Measurements from ENCODE around the gene S100A2. TPM values are rescaled to one million over a fixed set of nuclear protein-coding genes. Genes with fewer than 3 reads are reported as not detected.

S100A2 gene
- total and polyA plus RNA-seq, 3 donors from 2014 or later, result 1.9 to 9.6 (median 1.9) TPM

GRCh38 chr1:153515504-153516394 lies 49.9 kb downstream of the S100A2 start:
- Histone ChIP-seq H3K9me3 (no peaks in the 10 kb centered on the region), H3K4me1 (peaks cover 7% of the 10 kb centered on the region), H3K36me3 (ENCODE audit: low read depth, missing control alignments) (no peaks in the 10 kb centered on the region), H3K4me3 (no peak overlapping the region), H3K27me3 (no peaks in the 10 kb centered on the region), H3K27ac (no peak overlapping the region)
- WGBS, 2 donors, result 79 to 81% methylated on average over 7 to 8 of the region's 8 CpGs
- intact Hi-C loops (cut with DNase I; ENCODE audit: low total_unique reads), result no loop called here
- DNase-seq, result no peak
- TF ChIP-seq CTCF (IDR thresholded peaks at IDR 0.05) (no peak), POLR2A (IDR thresholded peaks at IDR 0.05) (no peak)

GRCh38 chr1:153513666-153514065 lies 52.0 kb downstream of the S100A2 start:
- no peak for DNase-seq

GRCh38 chr1:153513023-153513422 lies 52.6 kb downstream of the S100A2 start:
- peaks cover 8% of the 10 kb centered on the region for H3K4me1 ChIP-seq
- DNase-seq, result no peak
- H3K36me3 ChIP-seq (ENCODE audit: low read depth, missing control alignments), result no peaks in the 10 kb centered on the region
- intact Hi-C loops (cut with DNase I; ENCODE audit: low total_unique reads), result loop anchor here (5.0 kb wide), 1 partner anchor 59 kb away; no protein-coding TSS in a partner anchor
- no peak overlapping the region for H3K4me3 ChIP-seq
- 64 to 80% methylated on average over 2 to 3 of the region's 3 CpGs for WGBS, 2 donors
- no peak overlapping the region for H3K27ac ChIP-seq
- TF ChIP-seq CTCF (IDR thresholded peaks at IDR 0.05), result no peak
- TF ChIP-seq POLR2A (IDR thresholded peaks at IDR 0.05), result no peak
- no peaks in the 10 kb centered on the region for H3K9me3 ChIP-seq
- no peaks in the 10 kb centered on the region for H3K27me3 ChIP-seq

More at GRCh38 chr1:153513666-153514065, 52.0 kb downstream of the S100A2 start:
- WGBS, 2 donors, result 92 to 98% methylated on average over 7 of the region's 7 CpGs
- Histone ChIP-seq H3K4me1 (peaks cover 8% of the 10 kb centered on the region), H3K9me3 (no peaks in the 10 kb centered on the region), H3K27me3 (no peaks in the 10 kb centered on the region), H3K4me3 (no peak overlapping the region), H3K27ac (no peak overlapping the region), H3K36me3 (ENCODE audit: low read depth, missing control alignments) (no peaks in the 10 kb centered on the region)
- TF ChIP-seq CTCF (IDR thresholded peaks at IDR 0.05), result no peak
- TF ChIP-seq POLR2A (IDR thresholded peaks at IDR 0.05), result no peak
- intact Hi-C loops (cut with DNase I; ENCODE audit: low total_unique reads), result loop anchor here (5.0 kb wide), 1 partner anchor 59 kb away; no protein-coding TSS in a partner anchor

Other genes starting within 250 kb of the S100A2 start
- gene PGLYRP4, start 217.0 kb downstream of the S100A2 start, total RNA-seq, result under 1 TPM in 1 of 2 donors, not detected in 1; 0.12 TPM
- gene PGLYRP4, start 217.0 kb downstream of the S100A2 start, polyA plus RNA-seq (ENCODE audit: insufficient read depth, low read depth, low replicate concordance), result 0.17 TPM
- gene S100A9, start 208.0 kb downstream of the S100A2 start, total RNA-seq, result 10 to 100 TPM in 1 of 2 donors, 1 to 10 TPM in 1; 4.6 to 10.7 TPM
- 36.6 TPM for gene S100A9, start 208.0 kb downstream of the S100A2 start, polyA plus RNA-seq (ENCODE audit: insufficient read depth, low read depth, low replicate concordance)
- gene S100A12, start 190.2 kb downstream of the S100A2 start, total RNA-seq, result not detected
- gene S100A12, start 190.2 kb downstream of the S100A2 start, polyA plus RNA-seq (ENCODE audit: insufficient read depth, low read depth, low replicate concordance), result not detected
- gene S100A8, start 174.8 kb downstream of the S100A2 start, total RNA-seq, result 1 to 10 TPM; 1.3 to 3.0 TPM
- gene S100A8, start 174.8 kb downstream of the S100A2 start, polyA plus RNA-seq (ENCODE audit: insufficient read depth, low read depth, low replicate concordance), result 20.3 TPM
- not detected for gene S100A7A, start 149.3 kb downstream of the S100A2 start, total RNA-seq
- gene S100A7A, start 149.3 kb downstream of the S100A2 start, polyA plus RNA-seq (ENCODE audit: insufficient read depth, low read depth, low replicate concordance), result not detected
- not detected for gene S100A7, start 105.2 kb downstream of the S100A2 start, total RNA-seq
- gene S100A7, start 105.2 kb downstream of the S100A2 start, polyA plus RNA-seq (ENCODE audit: insufficient read depth, low read depth, low replicate concordance), result not detected
- gene S100A6, start 29.9 kb downstream of the S100A2 start, total RNA-seq, result 10 to 100 TPM; 30.9 to 57.4 TPM
- gene S100A6, start 29.9 kb downstream of the S100A2 start, polyA plus RNA-seq (ENCODE audit: insufficient read depth, low read depth, low replicate concordance), result 372 TPM
- gene S100A5, start 24.9 kb downstream of the S100A2 start, total RNA-seq, result 1 to 10 TPM in 1 of 2 donors, not detected in 1; 1.3 TPM
- gene S100A5, start 24.9 kb downstream of the S100A2 start, polyA plus RNA-seq (ENCODE audit: insufficient read depth, low read depth, low replicate concordance), result not detected
- gene S100A4, start 20.0 kb downstream of the S100A2 start, total RNA-seq, result 10 to 100 TPM; 15.8 to 23.8 TPM
- gene S100A4, start 20.0 kb downstream of the S100A2 start, polyA plus RNA-seq (ENCODE audit: insufficient read depth, low read depth, low replicate concordance), result 146 TPM
- not detected for gene S100A3, start 16.6 kb downstream of the S100A2 start, total RNA-seq
- 0.67 TPM for gene S100A3, start 16.6 kb downstream of the S100A2 start, polyA plus RNA-seq (ENCODE audit: insufficient read depth, low read depth, low replicate concordance)
- 100 to 1,000 TPM; 158 to 171 TPM for gene S100A16, start 47.3 kb upstream of the S100A2 start, total RNA-seq
- 126 TPM for gene S100A16, start 47.3 kb upstream of the S100A2 start, polyA plus RNA-seq (ENCODE audit: insufficient read depth, low read depth, low replicate concordance)
- gene S100A14, start 50.5 kb upstream of the S100A2 start, total RNA-seq, result not detected
- gene S100A14, start 50.5 kb upstream of the S100A2 start, polyA plus RNA-seq (ENCODE audit: insufficient read depth, low read depth, low replicate concordance), result 1.6 TPM
- 10 to 100 TPM; 54.2 to 78.2 TPM for gene S100A13, start 61.7 kb upstream of the S100A2 start, total RNA-seq
- 90.9 TPM for gene S100A13, start 61.7 kb upstream of the S100A2 start, polyA plus RNA-seq (ENCODE audit: insufficient read depth, low read depth, low replicate concordance)
- gene S100A1, start 62.6 kb upstream of the S100A2 start, total RNA-seq, result 10 to 100 TPM in 1 of 2 donors, 1 to 10 TPM in 1; 8.2 to 24.0 TPM
- gene S100A1, start 62.6 kb upstream of the S100A2 start, polyA plus RNA-seq (ENCODE audit: insufficient read depth, low read depth, low replicate concordance), result 29.8 TPM
- 10 to 100 TPM; 86.1 to 87.8 TPM for gene CHTOP, start 68.2 kb upstream of the S100A2 start, total RNA-seq
- 101 TPM for gene CHTOP, start 68.2 kb upstream of the S100A2 start, polyA plus RNA-seq (ENCODE audit: insufficient read depth, low read depth, low replicate concordance)
- 10 to 100 TPM; 57.4 to 61.7 TPM for gene SNAPIN, start 92.9 kb upstream of the S100A2 start, total RNA-seq
- gene SNAPIN, start 92.9 kb upstream of the S100A2 start, polyA plus RNA-seq (ENCODE audit: insufficient read depth, low read depth, low replicate concordance), result 48.9 TPM
- gene ILF2, start 105.1 kb upstream of the S100A2 start, total RNA-seq, result 100 to 1,000 TPM; 150 to 153 TPM
- gene ILF2, start 105.1 kb upstream of the S100A2 start, polyA plus RNA-seq (ENCODE audit: insufficient read depth, low read depth, low replicate concordance), result 295 TPM
- gene NPR1, start 112.8 kb upstream of the S100A2 start, total RNA-seq, result 1 to 10 TPM; 2.5 to 4.3 TPM
- 10.7 TPM for gene NPR1, start 112.8 kb upstream of the S100A2 start, polyA plus RNA-seq (ENCODE audit: insufficient read depth, low read depth, low replicate concordance)
- 100 to 1,000 TPM; 113 to 121 TPM for gene INTS3, start 162.2 kb upstream of the S100A2 start, total RNA-seq
- gene INTS3, start 162.2 kb upstream of the S100A2 start, polyA plus RNA-seq (ENCODE audit: insufficient read depth, low read depth, low replicate concordance), result 66.1 TPM
- gene SLC27A3, start 209.6 kb upstream of the S100A2 start, total RNA-seq, result 10 to 100 TPM; 38.5 to 54.9 TPM
- gene SLC27A3, start 209.6 kb upstream of the S100A2 start, polyA plus RNA-seq (ENCODE audit: insufficient read depth, low read depth, low replicate concordance), result 83.3 TPM

Data from testis (tissue), 3 donors.